Smooth muscle cell (in vitro differentiated cells): Measurements from ENCODE around the gene RIN3. TPM values are rescaled to one million over a fixed set of nuclear protein-coding genes. Genes with fewer than 3 reads are reported as not detected.

ENCODE experiments used
- DNase-seq: peaks from one replicate; lab custom pipeline; 2025; ENCODE audit not compliant: unreplicated experiment; lab: John Stamatoyannopoulos, UW
- H2AFZ ChIP-seq: fragments of 200-600 bp; sonication (generic); 2 replicates; pipeline ENCODE4 v1.6.0; 2016; ENCODE audit warnings: antibody characterized with exemption, low read depth, mild to moderate bottlenecking
- H3F3A ChIP-seq: fragments of 200-600 bp; sonication (generic); 2 replicates; pipeline ENCODE4 v1.6.0; 2017; ENCODE audit warnings: antibody characterized with exemption, low read depth
- H3K27ac ChIP-seq: fragments of 200-600 bp; sonication (generic); 2 replicates; pipeline ENCODE4 v1.5.1; 2016; ENCODE audit warnings: low read depth, mild to moderate bottlenecking
- H3K27me3 ChIP-seq: fragments of 200-600 bp; sonication (generic); 2 replicates; pipeline ENCODE4 v1.6.1; 2016; ENCODE audit warnings: low read depth, mild to moderate bottlenecking
- H3K36me3 ChIP-seq: fragments of 200-600 bp; sonication (generic); 2 replicates; pipeline ENCODE4 v1.5.1; 2016; ENCODE audit warnings: low read depth
- H3K4me1 ChIP-seq: fragments of 200-600 bp; sonication (generic); 2 replicates; pipeline ENCODE4 v1.5.1; 2016; ENCODE audit warnings: low read depth
- H3K4me2 ChIP-seq: fragments of 200-600 bp; sonication (generic); 2 replicates; pipeline ENCODE4 v1.6.0; 2016; ENCODE audit warnings: mild to moderate bottlenecking
- H3K4me3 ChIP-seq: fragments of 200-600 bp; sonication (generic); 2 replicates; pipeline ENCODE4 v1.5.1; 2016; ENCODE audit warnings: mild to moderate bottlenecking
- H3K79me2 ChIP-seq: fragments of 200-600 bp; sonication (generic); 2 replicates; pipeline ENCODE4 v1.6.0; 2016; ENCODE audit warnings: low read depth, mild to moderate bottlenecking
- H3K9ac ChIP-seq: fragments of 200-600 bp; sonication (generic); 2 replicates; pipeline ENCODE4 v1.6.0; 2016; ENCODE audit warnings: low read depth
- H3K9me3 ChIP-seq: fragments of 200-600 bp; sonication (generic); replicated peaks from 2 replicates; pipeline ENCODE4 v1.5.1; 2016; ENCODE audit warnings: low read depth
- H4K20me1 ChIP-seq: fragments of 200-600 bp; sonication (generic); 2 replicates; pipeline ENCODE4 v1.6.0; 2016; ENCODE audit warnings: low read depth
- CTCF ChIP-seq: fragments of 200-600 bp; sonication (generic); IDR thresholded peaks from 2 replicates; pipeline ENCODE4 v1.5.1; 2017; ENCODE audit warnings: borderline replicate concordance, mild to moderate bottlenecking, antibody characterized with exemption; ENCODE audit not compliant: insufficient read depth, poor library complexity, severe bottlenecking
- WGBS: methylation state at CpG from one replicate; pipeline ENCODE4 v1.1.7; 2016; ENCODE audit warnings: low lambda C conversion rate; 5-methylcytosine and 5-hydroxymethylcytosine counted together
- polyA plus RNA-seq: library from polyadenylated mRNA; unstranded; fragments of >200 nt; fragmentation: Nextera tagmentation; extraction: Ambion mirVana; gene quantifications from 2 replicates; pipeline ENCODE4 v1.2.1, GENCODE V29; 2016
- total RNA-seq: library from RNA; depleted of rRNA; stranded (reverse); fragments of >200 nt; gene quantifications from 2 replicates; pipeline ENCODE4 v1.2.3, GENCODE V29; 2014

RIN3 gene
- total and polyA plus RNA-seq, 2 experiments from 2014 or later: 2.7 to 3.8 TPM

DNA sequence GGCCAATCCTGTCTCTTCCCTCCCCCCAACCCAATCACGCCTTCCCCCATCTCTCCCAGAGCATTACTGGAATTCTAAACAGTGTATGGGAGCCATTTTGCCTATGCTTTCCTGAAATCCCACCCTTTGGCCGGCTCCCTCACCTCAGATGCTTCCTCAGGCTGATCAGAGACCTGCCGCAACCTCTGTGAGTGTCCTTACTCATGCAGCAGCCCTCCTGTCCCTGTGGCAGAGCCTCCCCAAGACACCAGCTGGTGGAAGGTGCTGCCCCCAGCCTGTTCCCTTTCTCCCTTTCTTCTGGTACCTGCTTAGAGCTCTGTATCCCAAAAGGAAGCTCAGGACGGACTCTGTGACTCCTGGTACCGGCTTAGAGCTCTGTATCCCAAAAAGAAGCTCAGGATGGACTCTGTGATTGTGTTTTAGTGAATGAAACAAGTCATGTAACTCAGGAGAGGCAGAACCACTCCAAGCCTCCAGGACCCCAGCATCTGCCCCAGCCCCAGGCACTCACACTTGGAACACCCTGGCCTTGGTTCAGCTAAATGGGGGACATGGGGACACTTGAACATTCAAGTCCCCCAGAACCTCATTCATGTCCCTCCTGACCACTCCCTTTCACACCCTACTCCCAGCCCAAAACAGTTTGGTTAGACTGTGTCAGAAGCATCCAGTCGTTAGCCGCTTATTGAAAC, 29.3 kb upstream of the RIN3 start:
- DNase-seq: no peak
- no peak overlapping the region for H3K4me3 ChIP-seq
- WGBS: 89% methylated on average over 7 of the region's 7 CpGs

DNA sequence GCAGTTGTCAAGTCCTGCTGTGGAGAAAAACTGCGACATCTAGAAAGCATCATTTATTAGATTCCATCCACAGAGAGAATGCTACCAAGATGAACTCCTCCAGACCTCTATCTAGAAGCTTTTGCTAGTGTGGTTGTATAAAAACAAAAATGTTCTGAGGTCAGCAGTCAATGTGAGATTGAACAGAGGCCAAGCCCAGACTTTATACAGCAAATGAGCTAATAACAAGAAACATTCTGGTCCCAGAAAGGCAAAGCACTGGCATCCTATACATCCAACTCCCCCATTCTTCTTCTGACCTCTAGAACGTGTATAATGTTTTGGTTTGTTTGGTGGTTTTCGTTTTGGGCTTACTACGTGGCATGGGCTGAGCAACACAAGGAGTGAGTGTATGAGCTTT, 26.7 kb upstream of the RIN3 start:
- no peaks in the 10 kb centered on the region for H4K20me1 ChIP-seq
- H3K9me3 ChIP-seq: no peaks in the 10 kb centered on the region
- H3K36me3 ChIP-seq: no peaks in the 10 kb centered on the region
- TF ChIP-seq CTCF: no peak
- DNase-seq: no peak
- no peaks in the 10 kb centered on the region for H3K4me1 ChIP-seq
- no peaks in the 10 kb centered on the region for H3K27me3 ChIP-seq
- H3K4me3 ChIP-seq: no peak overlapping the region
- H2AFZ ChIP-seq: no peak overlapping the region
- no peaks in the 10 kb centered on the region for H3K79me2 ChIP-seq
- no peaks in the 10 kb centered on the region for H3F3A ChIP-seq
- H3K9ac ChIP-seq: no peak overlapping the region
- H3K27ac ChIP-seq: no peak overlapping the region
- H3K4me2 ChIP-seq: no peak overlapping the region
- 55% methylated on average over 4 of the region's 4 CpGs for WGBS

More for the DNA sequence above, 29.3 kb upstream of the RIN3 start:
- H3K27me3 ChIP-seq: no peaks in the 10 kb centered on the region
- H4K20me1 ChIP-seq: no peaks in the 10 kb centered on the region
- no peak for TF ChIP-seq CTCF
- H3K36me3 ChIP-seq: no peaks in the 10 kb centered on the region
- no peaks in the 10 kb centered on the region for H3K79me2 ChIP-seq
- no peaks in the 10 kb centered on the region for H3F3A ChIP-seq
- no peak overlapping the region for H3K27ac ChIP-seq
- H2AFZ ChIP-seq: no peak overlapping the region
- H3K4me1 ChIP-seq: no peaks in the 10 kb centered on the region
- no peaks in the 10 kb centered on the region for H3K9me3 ChIP-seq
- no peak overlapping the region for H3K4me2 ChIP-seq
- no peak overlapping the region for H3K9ac ChIP-seq

DNA sequence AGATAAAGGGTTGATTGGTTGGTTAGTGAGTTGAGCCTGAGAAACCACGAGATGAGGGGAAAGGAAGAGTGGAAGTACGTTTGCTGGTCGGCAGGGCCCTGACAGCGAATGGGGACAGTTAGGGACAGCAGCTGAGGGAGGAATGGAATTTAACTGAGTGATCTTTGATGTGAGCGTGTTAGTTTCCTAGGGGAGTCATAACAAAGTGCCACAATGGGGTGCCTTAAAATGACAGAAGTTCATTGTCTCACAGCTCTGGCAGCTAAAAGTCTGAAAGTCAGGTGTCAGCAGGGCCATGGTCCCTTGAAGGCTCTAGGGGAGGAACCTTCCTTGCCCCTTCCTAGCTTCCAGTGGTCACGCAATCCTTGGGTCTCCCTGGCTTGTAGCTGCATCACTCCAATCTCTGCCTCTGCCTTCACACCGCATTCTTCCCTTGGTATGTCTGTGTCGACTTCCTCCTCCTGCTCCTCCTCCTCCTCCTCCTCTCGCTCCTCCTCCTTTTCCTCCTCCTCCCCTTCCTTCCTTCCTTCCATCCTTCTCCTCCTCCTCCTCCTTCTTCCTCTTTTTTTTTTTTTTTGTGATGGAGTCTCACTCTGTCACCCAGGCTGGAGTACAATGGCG, 26.0 kb upstream of the RIN3 start:
- no peaks in the 10 kb centered on the region for H3K27me3 ChIP-seq
- TF ChIP-seq CTCF: no peak
- 45% methylated on average over 9 of the region's 10 CpGs for WGBS
- DNase-seq: no peak
- H3K9me3 ChIP-seq: no peaks in the 10 kb centered on the region
- no peaks in the 10 kb centered on the region for H3K4me1 ChIP-seq
- H3K9ac ChIP-seq: no peak overlapping the region
- H4K20me1 ChIP-seq: no peaks in the 10 kb centered on the region
- H3F3A ChIP-seq: no peaks in the 10 kb centered on the region
- H3K27ac ChIP-seq: no peak overlapping the region
- no peaks in the 10 kb centered on the region for H3K36me3 ChIP-seq
- no peak overlapping the region for H3K4me2 ChIP-seq
- H3K4me3 ChIP-seq: no peak overlapping the region
- H2AFZ ChIP-seq: no peak overlapping the region
- no peaks in the 10 kb centered on the region for H3K79me2 ChIP-seq
